ENCODE measurements around the gene STX1A.
A peak's percentile ranks its signal among the peaks of the same experiment; 100 is the strongest.

The STX1A gene

DNA sequence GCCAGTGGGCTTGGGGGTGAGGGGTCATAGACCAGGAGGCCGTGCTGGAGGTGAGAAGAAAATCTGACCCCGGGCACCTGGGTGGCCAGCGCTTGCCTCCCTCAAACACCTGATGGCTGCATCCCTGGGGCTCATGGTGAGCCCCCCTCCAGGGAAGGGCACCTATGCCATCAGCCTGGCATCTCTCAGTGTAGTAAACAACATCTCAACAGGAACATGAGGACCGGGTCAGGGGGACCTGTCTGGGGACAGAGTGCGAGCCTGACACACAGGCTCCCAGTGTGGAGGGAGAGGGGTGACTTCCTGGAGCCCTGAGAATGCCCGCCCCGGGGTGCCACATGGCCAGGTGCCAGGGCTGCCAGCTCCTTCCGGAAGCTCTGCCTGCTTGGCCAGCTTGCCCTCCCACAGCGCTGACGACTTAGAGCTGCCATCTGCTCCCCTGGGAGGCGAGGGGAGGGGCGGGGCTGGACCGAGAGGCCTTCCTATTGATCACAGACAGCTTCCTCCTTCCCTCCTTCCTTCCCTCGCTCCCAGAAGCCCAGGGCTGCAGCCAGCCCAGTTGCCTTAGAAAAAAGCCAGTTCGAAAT lies 12.3 kb downstream of the STX1A start:
- DNase-seq (ENCODE audit: low spot score): peak; percentile 60

DNA sequence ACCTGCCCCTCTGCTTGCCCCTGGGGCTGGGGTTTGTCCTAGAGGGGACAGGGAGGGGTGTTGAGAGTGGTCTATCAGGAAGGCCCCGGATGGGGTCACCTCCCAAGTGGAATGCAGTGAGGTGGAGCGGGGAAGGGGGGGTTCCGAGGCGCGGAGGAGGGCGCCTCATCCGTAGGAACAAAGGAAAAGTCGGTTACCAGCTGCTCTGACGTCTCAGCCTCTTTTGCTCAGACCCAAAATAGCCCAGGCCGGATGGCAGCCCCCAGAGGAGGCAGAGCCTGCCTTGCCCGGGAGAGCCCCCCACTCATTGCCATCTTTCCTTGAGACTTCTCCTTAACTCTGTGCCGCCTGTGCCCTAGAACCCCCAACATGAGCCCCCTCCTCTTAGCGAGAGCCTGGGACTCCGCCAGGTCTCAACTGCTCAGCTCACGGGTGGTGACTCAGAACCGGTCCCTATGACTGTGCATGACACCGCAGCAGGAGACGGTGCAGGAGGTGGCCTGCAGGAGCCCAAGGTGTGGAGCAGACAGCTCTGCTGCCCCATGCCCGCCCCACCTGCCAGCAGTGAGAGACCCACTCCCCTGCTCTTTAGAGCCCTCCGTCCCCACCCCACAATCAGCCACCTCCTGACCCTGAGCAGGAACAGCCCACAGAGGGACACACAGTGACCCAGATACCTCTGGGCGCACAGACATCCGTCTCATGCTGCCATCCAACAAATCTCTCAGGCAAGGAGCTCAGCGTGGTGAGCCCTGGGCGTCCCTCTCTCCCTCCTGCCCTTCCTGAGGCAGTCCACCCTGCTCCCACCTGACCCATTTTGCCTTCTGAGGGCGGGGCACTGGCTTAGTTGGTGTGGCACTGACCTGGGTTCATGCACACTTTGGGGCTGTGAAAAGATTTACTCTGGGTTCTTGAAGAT lies 13.1 kb downstream of the STX1A start:
- DNase-seq (ENCODE audit: low spot score): no peak

- DNase-seq (ENCODE audit: low spot score): no peak
Observed at GRCh38 chr7:73705551-73705920, 13.9 kb downstream of the STX1A start.

- DNase-seq (ENCODE audit: low spot score): no peak
Observed at GRCh38 chr7:73704640-73705550, 14.6 kb downstream of the STX1A start.

DNA sequence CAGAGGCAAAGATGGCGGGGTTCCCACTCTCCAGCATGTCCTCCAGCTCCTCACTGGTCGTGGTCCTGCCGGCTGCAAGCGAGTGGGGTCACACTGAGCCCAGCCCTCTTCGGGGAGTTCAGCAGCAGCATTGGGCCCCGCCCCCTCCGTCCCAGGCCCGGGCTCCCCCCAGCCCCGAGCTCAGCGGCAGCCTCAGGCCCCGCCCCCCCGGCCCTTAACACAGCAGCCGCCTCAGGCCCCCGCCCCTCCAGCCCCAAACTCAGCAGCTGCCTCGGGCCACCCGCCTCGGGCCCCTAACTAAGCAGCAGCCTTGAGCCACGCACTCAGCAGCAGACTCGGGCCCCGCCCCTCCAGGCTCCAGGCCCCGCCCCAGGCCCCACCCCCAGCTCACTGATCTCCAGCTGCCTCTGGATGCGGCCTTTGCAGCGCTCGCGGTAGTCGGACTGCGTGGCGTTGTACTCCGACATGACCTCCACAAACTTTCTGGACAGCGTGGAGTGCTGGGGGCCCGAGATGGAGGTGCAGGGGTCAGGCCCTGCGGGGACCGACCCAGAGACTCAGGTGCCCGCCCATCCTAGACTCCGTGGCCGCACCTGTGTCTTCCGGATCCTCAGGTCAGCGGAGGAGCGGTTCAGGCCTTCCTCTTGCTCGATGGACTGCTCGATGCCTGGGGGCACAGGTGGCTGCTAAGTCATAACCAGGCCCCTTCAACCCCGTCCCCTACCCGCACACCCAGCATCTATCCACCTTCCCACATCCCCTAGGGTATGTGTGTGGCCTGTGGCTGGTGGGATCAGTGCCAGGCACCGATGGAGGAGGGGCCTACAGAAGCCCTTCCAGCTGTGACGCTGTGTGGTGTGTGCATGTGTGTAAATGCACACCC lies 15.5 kb downstream of the STX1A start:
- DNase-seq (ENCODE audit: low spot score): peak; percentile 92

DNA sequence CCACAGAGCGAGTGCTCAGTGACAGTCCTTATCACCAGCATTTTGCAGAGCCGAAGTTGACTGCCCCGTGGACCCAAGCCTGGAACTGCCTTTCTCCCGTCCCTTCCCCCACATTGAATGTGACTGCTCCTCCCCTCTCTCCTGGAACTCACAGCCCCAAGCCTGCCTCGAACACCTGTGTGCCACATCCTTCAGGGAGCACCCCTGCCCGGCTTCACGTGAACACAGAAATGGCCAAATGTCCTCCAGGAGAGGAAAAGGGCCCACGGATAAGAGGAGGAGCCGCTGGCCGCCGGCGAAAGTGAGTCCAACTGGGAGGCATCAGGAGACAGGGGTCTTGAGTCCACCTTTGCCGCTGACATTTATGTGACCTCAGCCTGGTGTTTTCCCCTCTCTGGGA lies 16.2 kb downstream of the STX1A start:
- DNase-seq (ENCODE audit: low spot score): no peak

- DNase-seq (ENCODE audit: low spot score): no peak
Observed at GRCh38 chr7:73702665-73703064, 16.8 kb downstream of the STX1A start.

- DNase-seq (ENCODE audit: low spot score): no peak
Observed at GRCh38 chr7:73702226-73702625, 17.2 kb downstream of the STX1A start.

DNA sequence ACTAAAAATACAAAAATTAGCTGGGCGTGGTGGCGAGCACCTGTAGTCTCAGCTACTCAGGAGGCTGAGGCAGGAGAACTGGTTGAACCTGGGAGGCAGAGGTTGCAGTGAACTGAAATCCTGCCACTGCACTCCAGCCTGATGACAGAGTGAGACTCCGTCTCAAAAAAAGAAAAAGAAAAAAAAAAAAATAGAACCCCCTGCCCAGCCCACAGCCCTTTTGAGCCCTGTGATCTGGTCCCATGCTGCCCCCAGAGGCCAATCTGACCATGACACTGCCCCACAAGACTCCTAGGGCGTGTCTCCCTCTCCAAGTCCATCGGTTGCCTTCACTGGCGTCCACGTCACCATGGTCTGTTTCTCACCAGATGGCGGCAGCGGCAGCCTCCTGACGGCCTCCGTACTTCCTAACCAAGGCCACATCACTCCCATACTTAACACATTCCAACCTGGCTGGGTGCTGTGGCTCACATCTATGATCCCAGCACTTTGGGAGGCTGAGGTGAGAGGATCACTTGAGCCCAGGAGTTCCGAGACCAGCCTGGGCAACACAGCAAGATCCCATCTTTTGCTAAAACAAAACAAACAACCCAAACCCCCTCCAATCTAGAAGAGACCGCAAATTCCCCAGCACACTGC lies 18.0 kb downstream of the STX1A start:
- DNase-seq (ENCODE audit: low spot score): no peak

DNA sequence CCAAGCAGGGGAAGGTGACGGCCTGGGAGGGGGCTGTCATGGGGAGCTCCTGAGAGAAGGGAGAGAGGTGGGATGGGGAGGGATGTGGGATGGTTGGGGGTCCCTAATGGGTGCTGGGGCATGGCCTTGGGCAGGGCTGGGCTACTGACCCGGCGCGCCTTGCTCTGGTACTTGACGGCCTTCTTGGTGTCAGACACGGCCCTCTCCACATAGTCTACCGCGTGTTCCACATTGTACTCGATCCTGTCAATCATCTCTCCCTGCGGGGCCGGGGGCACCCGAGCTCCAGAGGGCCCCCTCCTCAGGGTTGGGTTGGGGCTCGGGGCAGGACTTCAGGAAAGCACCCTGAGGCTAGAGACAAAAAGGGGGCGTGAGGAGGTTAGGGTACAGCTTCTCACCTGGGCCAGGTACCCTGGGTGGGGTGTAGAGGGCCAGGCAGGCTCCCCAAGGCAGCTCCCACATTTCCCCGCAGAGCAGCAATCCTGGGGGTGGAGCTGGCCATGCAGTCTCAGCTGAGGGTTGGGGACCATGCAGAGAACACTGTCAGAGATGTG lies 18.8 kb downstream of the STX1A start:
- DNase-seq (ENCODE audit: low spot score): no peak

DNA sequence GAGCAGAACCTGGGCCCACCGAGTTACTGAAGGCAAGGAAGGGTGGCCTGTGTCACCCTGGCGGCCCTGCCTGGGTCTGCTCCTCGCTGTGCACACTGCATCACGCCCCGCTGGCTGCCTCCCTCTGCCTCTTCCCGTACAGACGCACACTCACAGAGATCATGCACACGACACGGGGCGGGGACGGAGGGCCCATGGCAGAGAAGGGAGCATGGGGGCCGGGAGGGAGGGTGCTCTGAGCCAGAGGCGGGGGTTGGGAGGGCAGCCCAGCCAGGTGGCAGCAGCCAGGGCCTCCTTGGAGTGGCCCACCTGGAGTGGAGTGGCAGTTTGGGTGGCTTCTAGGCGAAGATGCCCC lies 19.4 kb downstream of the STX1A start:
- DNase-seq (ENCODE audit: low spot score): no peak

DNA sequence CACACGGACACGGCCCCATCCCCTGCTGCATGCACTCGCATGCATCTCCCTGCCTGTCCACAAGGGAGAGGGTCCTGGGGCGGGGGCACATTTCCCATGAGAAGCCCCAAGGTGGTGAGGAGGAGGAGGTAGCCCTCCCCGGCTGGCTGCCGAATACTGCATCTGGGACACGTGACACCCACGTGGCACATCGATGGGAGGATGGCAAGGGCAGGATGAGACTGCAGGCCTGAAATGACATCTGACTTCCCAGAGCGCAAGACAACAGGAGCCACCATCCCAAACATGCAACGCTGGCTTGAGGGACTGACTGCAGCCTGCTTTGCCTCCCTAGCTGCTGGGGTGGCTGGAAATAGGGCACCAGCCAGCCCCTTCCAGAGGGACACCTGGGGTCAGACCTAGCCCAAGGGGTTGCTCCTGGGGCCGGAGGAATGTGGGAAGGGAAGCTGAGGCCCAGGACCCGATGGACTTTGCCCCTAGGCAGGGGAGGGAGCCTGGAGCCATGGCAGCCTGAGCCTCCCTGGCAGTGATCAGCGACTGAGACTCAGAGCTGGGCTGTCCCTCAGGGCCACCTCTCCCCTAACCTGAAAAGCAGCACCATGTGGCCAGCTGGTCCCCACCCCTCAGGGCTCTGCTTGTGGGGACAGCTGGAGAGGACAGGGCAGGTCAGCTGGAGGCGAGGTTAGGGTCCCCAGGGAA lies 19.9 kb downstream of the STX1A start:
- no peak for DNase-seq (ENCODE audit: low spot score)

GRCh38 chr7:73698410-73698809 lies 21.1 kb downstream of the STX1A start:
- DNase-seq (ENCODE audit: low spot score): no peak

DNA sequence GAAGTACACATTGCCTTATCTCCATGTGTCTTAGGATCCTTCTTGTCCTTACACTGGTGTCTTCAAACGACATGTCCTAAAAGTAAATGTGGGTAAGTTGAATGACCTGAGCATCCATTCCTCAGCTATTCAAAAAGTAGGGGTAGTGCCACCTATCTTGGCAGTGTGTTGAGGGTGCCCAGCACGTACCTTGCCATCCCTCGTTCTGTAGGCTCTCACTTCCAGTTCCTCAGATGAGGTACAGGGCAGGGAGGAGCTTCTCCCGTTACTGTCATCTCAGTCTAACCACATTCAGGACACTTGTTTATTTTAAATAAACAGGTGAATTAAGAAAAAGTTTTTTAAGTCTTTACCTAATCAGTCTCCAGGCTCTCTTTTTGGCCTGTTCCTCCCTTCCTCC lies 23.1 kb downstream of the STX1A start:
- no peak for DNase-seq (ENCODE audit: low spot score)

DNA sequence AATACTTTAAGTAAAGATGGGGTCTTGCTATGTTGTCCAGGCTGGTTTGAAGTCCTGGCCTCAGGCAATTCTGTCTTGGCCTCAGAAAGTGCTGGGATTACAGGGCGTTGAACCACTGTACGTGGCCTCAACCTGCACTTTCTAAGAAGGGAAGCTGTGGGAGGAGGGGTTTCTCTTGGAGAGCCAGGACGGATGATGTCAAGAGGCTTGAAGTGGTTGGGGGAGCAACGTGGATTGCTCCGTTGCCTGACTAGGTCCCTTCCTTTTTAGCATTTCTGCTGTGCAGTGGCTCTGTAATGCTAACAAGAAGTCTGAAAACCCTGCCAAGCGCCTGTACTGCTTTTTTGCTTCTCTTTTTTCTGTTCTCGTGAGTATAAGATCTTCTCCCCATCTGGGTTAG lies 28.8 kb downstream of the STX1A start:
- no peak for DNase-seq (ENCODE audit: low spot score)

DNA sequence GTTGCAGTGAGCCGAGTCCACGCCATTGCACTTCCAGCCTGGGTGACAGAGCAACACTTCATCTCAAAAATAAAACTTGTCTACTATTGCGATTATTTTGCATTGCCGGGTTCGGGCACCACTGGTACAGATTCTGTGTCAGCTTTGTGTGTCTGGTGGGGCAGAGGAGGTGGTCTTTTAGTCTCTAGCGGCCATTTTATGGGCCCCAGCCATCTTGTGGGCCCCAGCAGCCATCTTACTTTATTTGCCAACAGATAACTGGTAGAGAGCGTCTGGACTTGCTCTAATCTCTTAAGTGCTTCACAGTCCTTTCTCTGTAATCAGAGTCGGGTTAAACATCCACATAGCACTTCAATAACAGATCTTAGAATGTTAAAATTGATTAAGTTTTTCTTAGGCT lies 31.2 kb downstream of the STX1A start:
- no peak for DNase-seq (ENCODE audit: low spot score)

- no peak for DNase-seq (ENCODE audit: low spot score)
Observed at GRCh38 chr7:73685311-73685710, 34.2 kb downstream of the STX1A start.

GRCh38 chr7:73683788-73684693 lies 35.4 kb downstream of the STX1A start:
- DNase-seq (ENCODE audit: low spot score): no peak

Data from left forelimb (tissue), 1 donor.